GM12873 (cell line): ENCODE results near the gene KRI1.

Experiments used
- TF ChIP-seq, protein P1 (sequence below): IDR thresholded peaks from 2 replicates; pipeline ENCODE4 v1.5.1; 2012; ENCODE audit warnings: low read depth, mild to moderate bottlenecking, moderate library complexity, low read length, control low read depth; ENCODE audit not compliant: insufficient read depth; ENCODE audit errors: missing control alignments

Gene KRI1

DNA sequence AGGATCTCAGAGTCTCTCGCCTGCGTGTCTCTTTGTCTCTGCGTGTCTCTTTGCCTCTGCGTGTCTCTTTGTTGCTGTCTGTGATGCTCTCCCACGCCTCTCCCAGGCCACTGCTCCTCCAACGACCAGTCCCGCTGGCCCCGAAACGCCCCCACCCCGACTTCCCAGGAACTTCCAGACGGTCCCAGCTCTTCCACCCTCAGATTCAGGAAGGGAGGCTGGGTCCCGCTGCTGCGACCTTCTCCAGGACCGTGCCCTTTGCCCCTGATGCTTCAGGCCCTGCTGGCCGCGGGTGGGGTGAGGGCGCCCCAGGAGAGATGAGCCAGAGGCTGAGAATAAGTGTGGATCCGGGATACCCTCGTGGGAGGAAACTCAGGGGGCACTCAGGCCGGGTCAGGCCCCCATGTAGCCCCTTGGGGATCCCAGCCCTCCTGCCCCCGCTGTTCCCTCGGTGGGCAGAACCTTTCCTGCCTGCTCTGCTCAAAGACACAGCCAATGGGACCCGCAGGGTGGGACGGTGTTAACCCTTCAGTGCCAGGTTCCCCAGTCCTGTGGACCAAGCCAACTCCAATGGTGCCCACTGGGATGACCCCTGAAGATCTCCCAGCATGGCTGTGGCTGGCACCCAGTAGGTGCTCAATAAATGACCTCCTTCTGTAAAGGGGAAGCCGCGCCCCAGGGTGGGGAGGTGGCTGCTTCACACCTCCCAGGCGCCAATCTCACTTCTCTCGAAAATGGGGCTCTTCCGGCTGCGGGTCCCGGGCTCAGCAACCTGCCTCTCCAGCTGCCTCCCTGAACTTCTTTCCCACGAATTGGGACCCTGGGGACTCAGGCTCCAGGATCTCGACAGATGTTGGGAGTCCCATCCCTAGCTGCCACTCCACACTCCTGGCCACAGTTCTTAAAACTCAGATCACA is 47.1 kb downstream of the KRI1 start:
- TF ChIP-seq, protein P1, sequence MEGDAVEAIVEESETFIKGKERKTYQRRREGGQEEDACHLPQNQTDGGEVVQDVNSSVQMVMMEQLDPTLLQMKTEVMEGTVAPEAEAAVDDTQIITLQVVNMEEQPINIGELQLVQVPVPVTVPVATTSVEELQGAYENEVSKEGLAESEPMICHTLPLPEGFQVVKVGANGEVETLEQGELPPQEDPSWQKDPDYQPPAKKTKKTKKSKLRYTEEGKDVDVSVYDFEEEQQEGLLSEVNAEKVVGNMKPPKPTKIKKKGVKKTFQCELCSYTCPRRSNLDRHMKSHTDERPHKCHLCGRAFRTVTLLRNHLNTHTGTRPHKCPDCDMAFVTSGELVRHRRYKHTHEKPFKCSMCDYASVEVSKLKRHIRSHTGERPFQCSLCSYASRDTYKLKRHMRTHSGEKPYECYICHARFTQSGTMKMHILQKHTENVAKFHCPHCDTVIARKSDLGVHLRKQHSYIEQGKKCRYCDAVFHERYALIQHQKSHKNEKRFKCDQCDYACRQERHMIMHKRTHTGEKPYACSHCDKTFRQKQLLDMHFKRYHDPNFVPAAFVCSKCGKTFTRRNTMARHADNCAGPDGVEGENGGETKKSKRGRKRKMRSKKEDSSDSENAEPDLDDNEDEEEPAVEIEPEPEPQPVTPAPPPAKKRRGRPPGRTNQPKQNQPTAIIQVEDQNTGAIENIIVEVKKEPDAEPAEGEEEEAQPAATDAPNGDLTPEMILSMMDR, result no peak

DNA sequence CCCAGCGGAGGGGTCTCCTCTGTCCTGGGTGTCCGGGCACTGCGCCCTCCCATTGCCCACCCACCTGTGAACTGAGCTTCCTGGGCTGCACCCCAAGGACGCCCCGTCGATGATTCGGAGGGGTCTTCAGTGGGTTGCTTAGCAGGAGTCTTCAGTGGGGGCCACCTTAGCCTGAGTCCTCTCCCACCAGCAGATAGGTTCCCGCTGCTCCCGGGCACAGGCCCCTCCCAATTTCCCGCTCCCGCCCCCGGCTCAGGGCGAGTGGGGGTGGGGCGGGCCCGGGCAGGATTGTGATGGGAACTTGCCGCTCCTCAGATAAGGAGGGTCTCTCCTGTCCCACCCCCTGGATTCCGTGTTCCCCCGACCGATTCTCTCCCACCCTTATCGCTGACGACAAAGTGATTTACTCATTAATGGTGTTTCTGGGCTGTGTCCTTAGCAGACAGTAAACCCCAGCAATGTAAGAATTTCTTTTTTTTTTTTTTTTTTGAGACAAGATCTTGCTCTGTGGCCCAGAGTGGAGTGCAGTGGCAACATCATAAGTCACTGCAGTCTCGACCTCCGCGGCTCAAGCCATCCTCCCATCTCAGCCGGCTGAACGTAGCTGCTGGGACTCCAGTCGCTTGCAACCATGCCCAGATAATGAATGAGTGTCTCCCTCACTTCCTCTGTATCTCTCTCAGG is 47.9 kb downstream of the KRI1 start:
- TF ChIP-seq, protein P1, result no peak

DNA sequence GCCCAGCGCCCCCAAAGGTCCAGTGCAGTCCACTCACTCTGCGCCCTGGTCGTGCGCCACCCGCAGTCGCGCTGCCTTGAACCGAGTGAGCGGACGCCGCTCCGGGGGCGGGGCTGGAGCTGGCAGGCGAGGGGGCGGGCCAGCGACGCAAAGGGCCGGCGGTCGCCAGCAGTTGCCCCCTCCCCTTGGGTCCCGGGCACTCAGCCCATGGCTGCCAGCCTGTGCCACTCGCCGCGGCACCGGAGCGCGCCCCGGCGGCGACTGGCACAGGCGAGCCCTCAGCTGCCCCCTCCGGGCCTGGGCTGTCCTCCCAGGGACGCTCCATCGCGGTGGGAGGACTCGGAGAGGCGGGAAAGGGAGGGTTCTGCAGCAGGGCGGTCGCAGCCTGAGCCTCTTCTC is 48.5 kb downstream of the KRI1 start, which contains the start of gene S1PR5:
TSS of gene S1PR5 (minus strand) at position 87 of the 399 bp plus-strand sequence. CDS start 2,436 bp downstream, outside the sequence.
- TF ChIP-seq, protein P1, result no peak

DNA sequence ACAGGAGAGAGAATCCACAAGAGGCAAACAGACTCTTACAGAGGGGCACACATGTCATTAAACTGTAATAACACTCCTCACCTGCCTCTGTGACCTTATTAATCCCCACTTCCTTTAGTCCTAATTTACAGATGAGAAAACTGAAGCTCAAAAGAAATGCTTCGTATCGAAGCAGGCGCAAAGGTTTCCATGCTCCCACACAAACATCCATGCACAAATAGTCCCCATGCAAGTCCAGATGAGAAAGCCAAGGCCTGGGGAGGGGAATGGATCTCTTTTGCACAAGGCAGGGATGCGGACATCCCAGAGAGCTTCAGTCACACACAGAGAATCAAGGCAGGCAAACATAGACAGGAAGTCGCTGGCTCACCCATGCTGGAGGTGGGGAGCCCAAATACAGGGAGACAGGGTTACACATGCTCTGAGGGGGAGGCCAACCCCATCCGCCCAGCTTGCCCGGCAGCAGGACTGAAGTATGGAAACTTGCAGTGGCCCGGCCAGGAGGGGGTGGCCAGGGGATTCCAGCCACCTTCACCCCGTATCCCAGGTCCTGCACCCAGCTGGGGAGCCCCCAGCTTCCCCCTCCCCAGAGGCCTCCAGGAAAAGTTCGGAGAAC is 49.0 kb downstream of the KRI1 start:
- TF ChIP-seq, protein P1, result no peak

DNA sequence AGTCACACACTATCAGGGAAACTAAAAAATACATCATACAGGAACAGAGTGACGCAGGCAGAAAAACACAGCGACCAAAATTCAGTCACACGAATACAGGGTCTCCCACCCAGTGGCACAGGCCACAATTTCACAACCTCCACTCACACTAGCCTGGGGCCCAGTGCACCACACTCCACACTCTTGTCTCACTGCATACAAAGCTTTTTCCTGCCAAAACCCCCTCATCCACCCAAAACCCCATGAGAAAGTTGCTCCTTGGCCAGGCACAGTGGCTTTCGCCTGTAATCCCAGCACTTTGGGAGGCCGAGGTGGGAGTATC is 49.8 kb downstream of the KRI1 start:
- TF ChIP-seq, protein P1, result no peak

DNA sequence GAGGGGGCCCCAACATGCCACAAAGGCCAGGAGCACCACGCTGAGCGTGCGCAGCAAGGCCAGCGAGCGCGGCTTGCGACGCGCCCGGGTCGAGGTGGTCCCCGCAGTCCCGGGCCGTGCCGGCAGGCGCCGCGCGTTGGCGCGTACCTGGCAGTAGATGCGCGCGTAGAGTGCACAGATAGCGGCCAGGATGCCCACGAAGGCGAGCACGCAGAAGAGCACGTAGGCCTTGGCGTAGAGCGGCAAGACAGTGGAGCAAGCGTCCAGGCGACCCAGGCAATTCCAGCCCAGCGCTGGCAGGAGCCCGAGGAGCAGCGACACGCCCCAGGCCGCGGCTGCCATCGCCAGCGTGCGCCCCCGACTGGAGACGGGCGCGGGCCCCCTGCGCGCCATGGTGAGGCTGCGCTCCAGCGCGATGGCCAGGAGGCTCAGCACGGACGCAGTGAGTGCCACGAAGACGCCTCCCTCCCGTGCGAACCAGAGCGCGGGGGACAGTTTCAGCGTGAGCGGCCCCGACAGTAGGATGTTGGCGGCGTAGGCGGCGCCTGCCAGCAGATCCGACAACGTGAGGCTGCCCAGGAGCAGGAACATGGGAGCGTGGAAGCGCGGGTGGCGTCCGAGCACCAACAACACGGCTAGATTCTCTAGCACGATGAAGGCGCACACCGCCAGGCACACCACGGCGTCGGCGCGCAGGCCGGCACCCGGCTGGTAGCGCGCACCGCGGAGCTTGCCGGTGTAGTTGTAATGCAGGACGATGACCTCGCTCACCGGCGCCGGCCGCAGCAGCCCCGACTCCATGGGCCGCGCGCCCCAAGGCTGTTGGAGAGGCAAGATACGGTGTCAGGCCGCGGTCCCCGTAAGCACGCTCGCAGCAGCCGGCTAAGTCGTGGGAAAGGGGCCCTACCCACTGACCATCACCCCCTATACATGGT is 51.3 kb downstream of the KRI1 start:
- TF ChIP-seq, protein P1, result peak; percentile 32
